IPS-20b (cell line): ENCODE measurements around the gene XPR1.
"Not testable (repeated sequence)": the region's sequence is repeated elsewhere in the genome, so short reads cannot be mapped to it uniquely, and the experiment has no call there.

Experiments
- H3K27ac ChIP-seq: one replicate; pipeline ENCODE4 v1.5.1; 2013; ENCODE audit warnings: low read length
- H3K27me3 ChIP-seq: 2 replicates; pipeline ENCODE4 v1.6.1; 2013; ENCODE audit warnings: mild to moderate bottlenecking, low read length, inconsistent platforms; ENCODE audit not compliant: insufficient read depth
- H3K36me3 ChIP-seq: 2 replicates; pipeline ENCODE4 v1.6.1; 2013; ENCODE audit warnings: low read depth, mild to moderate bottlenecking, inconsistent platforms, low read length, moderate library complexity; ENCODE audit not compliant: insufficient read depth
- H3K4me1 ChIP-seq: 2 replicates; pipeline ENCODE4 v1.6.1; 2013; ENCODE audit warnings: mild to moderate bottlenecking, control low read depth, inconsistent platforms, low read length, moderate library complexity; ENCODE audit not compliant: insufficient read depth
- H3K4me3 ChIP-seq: 2 replicates; pipeline ENCODE4 v1.5.1; 2013; ENCODE audit warnings: mild to moderate bottlenecking, low read length, inconsistent platforms
- H3K9ac ChIP-seq: 2 replicates; pipeline ENCODE4 v1.6.1; 2013; ENCODE audit warnings: low read depth, mild to moderate bottlenecking, inconsistent platforms, low read length, moderate library complexity
- H3K9me3 ChIP-seq: 2 replicates; pipeline ENCODE4 v1.6.1; 2013; ENCODE audit warnings: mild to moderate bottlenecking, low read depth, low read length, inconsistent platforms; ENCODE audit not compliant: insufficient read depth

The XPR1 gene

DNA sequence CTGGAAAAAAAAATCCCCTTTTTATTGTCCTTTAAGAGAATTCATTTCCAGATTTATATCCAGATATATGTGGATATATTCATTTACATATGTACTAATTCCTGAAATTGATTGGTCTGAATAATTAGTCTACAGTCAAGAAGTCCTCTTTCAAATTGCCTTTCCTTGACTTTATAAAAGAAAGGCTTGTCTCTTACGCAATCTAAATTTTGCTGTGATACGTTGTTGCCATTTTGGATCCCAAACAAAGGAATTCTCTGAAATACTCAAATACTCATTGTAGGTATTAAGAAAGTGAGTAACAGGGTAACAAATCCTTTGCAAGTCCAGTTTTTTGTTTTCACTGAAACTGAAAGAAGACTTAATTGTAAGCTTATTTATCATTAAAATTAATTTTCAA is 144.0 kb downstream of the XPR1 start:
- H3K27me3 ChIP-seq, result no peaks in the 10 kb centered on the region
- H3K9me3 ChIP-seq, result no peaks in the 10 kb centered on the region
- H3K4me3 ChIP-seq, result no peak overlapping the region
- H3K9ac ChIP-seq, result no peak overlapping the region
- H3K4me1 ChIP-seq, result no peaks in the 10 kb centered on the region
- H3K27ac ChIP-seq, result no peak overlapping the region
- H3K36me3 ChIP-seq, result no peaks in the 10 kb centered on the region

GRCh38 chr1:180777072-180777689 is 145.4 kb downstream of the XPR1 start:
- Histone ChIP-seq H3K4me1 (no peaks in the 10 kb centered on the region), H3K27me3 (no peaks in the 10 kb centered on the region), H3K9me3 (no peaks in the 10 kb centered on the region), H3K27ac (no peak overlapping the region), H3K4me3 (no peak overlapping the region), H3K36me3 (no peaks in the 10 kb centered on the region), H3K9ac (no peak overlapping the region)

DNA sequence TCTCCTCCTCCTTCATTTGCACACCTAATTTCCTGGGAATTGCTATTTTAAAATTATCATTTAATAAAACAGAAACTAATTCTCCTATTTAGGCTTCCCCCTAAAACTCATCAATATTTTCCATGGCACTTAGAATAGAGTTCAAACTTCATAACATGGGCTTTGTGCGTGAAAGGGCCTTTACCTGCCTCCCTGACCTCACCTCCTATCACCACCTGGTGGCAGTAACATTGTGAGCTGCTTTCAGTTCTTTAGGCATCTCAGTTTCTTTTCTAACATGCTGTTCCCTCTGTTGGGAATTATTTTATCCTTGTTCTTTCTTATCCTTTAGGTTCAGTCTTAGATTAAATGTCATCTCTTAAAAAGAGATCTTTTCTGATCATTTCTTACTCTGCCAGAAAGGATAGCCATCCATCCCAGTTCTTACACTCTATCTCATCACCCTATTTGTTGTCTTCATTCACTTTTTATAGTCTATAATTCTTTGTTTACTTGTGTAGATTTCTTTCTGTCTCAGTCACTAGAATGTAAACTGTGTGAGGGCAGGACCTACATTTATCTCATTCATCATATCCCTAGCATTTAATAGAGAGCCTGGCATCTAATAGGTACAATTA is 147.1 kb downstream of the XPR1 start:
- no peaks in the 10 kb centered on the region for H3K4me1 ChIP-seq
- H3K27me3 ChIP-seq, result no peaks in the 10 kb centered on the region
- H3K9ac ChIP-seq, result no peak overlapping the region
- H3K36me3 ChIP-seq, result no peaks in the 10 kb centered on the region
- no peak overlapping the region for H3K4me3 ChIP-seq
- no peaks in the 10 kb centered on the region for H3K9me3 ChIP-seq
- no peak overlapping the region for H3K27ac ChIP-seq

- Histone ChIP-seq H3K36me3 (no peaks in the 10 kb centered on the region), H3K27ac (no peak overlapping the region), H3K4me1 (no peaks in the 10 kb centered on the region), H3K9ac (no peak overlapping the region), H3K4me3 (no peak overlapping the region), H3K27me3 (no peaks in the 10 kb centered on the region), H3K9me3 (no peaks in the 10 kb centered on the region)
These were observed 147.8 kb downstream of the XPR1 start for GRCh38 chr1:180779584-180779983.

DNA sequence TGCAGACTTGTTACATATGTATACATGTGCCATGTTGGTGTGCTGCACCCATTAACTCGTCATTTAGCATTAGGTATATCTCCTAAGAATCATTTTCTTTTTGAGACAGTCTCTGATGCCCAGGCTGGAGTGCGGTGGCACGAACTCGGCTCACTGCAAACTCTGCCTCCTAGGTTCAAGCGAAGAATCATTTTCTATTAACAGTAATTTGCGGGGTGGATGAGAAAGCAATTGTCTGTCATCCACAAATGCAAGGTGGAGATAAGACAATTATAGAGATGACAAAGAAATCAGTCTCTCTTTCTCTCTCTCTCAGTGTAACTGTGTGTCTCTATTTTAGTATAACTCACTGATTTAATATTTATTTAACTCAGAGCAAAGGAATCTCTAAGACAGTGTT is 149.9 kb downstream of the XPR1 start:
- no peak overlapping the region for H3K27ac ChIP-seq
- H3K9ac ChIP-seq, result no peak overlapping the region
- H3K4me3 ChIP-seq, result no peak overlapping the region
- no peaks in the 10 kb centered on the region for H3K27me3 ChIP-seq
- no peaks in the 10 kb centered on the region for H3K9me3 ChIP-seq
- H3K4me1 ChIP-seq, result no peaks in the 10 kb centered on the region
- no peaks in the 10 kb centered on the region for H3K36me3 ChIP-seq

DNA sequence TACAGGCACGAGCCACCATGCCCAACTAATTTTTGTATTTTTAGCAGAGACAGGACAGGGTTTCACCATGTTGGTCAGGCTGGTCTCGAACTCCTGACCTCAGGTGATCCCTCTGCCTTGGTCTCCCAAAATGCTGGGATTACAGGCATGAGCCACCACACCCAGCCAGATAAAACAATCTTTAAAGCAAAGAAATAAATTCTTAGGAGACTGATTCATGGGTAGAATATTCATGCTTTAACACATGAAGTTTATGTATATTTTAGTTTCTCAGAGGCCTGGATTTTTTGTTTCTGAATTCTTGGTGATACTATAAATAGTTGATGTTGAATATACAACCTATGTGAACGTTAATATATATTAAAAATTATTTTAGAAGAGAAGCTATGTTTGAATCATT is 153.5 kb downstream of the XPR1 start:
- H3K36me3 ChIP-seq, result 0 out of 2 replicates have a peak, but pooled peaks cover 4% of the 10 kb centered on the region
- no peaks in the 10 kb centered on the region for H3K9me3 ChIP-seq
- no peak overlapping the region for H3K4me3 ChIP-seq
- H3K9ac ChIP-seq, result no peak overlapping the region
- H3K4me1 ChIP-seq, result no peaks in the 10 kb centered on the region
- no peak overlapping the region for H3K27ac ChIP-seq
- H3K27me3 ChIP-seq, result no peaks in the 10 kb centered on the region

GRCh38 chr1:180785887-180786286 is 154.1 kb downstream of the XPR1 start:
- no peak overlapping the region for H3K9ac ChIP-seq
- 0 out of 2 replicates have a peak, but pooled peaks cover 4% of the 10 kb centered on the region for H3K36me3 ChIP-seq
- no peaks in the 10 kb centered on the region for H3K4me1 ChIP-seq
- H3K27me3 ChIP-seq, result no peaks in the 10 kb centered on the region
- no peak overlapping the region for H3K27ac ChIP-seq
- no peaks in the 10 kb centered on the region for H3K9me3 ChIP-seq
- H3K4me3 ChIP-seq, result no peak overlapping the region

GRCh38 chr1:180786624-180787023 is 154.8 kb downstream of the XPR1 start:
- no peaks in the 10 kb centered on the region for H3K4me1 ChIP-seq
- H3K27me3 ChIP-seq, result no peaks in the 10 kb centered on the region
- 0 out of 2 replicates have a peak, but pooled peaks cover 4% of the 10 kb centered on the region for H3K36me3 ChIP-seq
- H3K9me3 ChIP-seq, result no peaks in the 10 kb centered on the region
- H3K9ac ChIP-seq, result no peak overlapping the region
- H3K4me3 ChIP-seq, result no peak overlapping the region
- no peak overlapping the region for H3K27ac ChIP-seq

- Histone ChIP-seq H3K27ac (no peak overlapping the region), H3K27me3 (no peaks in the 10 kb centered on the region), H3K36me3 (0 out of 2 replicates have a peak, but pooled peaks cover 4% of the 10 kb centered on the region), H3K4me3 (no peak overlapping the region), H3K4me1 (no peaks in the 10 kb centered on the region), H3K9ac (no peak overlapping the region), H3K9me3 (no peaks in the 10 kb centered on the region)
These were observed 155.9 kb downstream of the XPR1 start for GRCh38 chr1:180787628-180788307.

DNA sequence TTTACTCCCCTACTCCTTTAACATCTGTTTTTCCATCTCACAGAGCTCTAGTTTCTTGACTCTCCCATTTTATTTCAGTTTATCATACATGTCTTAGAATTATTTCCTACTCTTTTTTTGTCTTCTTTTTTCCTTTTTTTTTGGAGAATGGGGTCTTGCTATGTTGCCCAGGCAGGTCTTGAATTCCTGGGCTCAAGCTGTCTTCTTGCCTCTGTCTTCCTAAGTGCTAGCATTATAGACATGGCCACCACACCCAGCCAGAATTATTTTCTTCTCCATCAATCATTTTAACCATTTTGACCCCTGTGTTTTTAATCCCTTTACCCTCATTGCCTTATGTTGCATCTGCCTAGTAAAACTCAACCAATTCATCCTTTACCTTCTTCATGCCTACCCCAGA is 157.6 kb downstream of the XPR1 start:
- no peaks in the 10 kb centered on the region for H3K27me3 ChIP-seq
- H3K4me3 ChIP-seq, result no peak overlapping the region
- H3K4me1 ChIP-seq, result no peaks in the 10 kb centered on the region
- no peaks in the 10 kb centered on the region for H3K9me3 ChIP-seq
- H3K36me3 ChIP-seq, result 0 out of 2 replicates have a peak, but pooled peaks cover 4% of the 10 kb centered on the region
- no peak overlapping the region for H3K27ac ChIP-seq
- H3K9ac ChIP-seq, result no peak overlapping the region

- H3K27ac ChIP-seq, result not testable (repeated sequence)
These were observed 159.3 kb downstream of the XPR1 start for GRCh38 chr1:180791152-180791551.

GRCh38 chr1:180791806-180792205 is 160.0 kb downstream of the XPR1 start:
- no peaks in the 10 kb centered on the region for H3K4me1 ChIP-seq
- H3K9me3 ChIP-seq, result no peaks in the 10 kb centered on the region
- no peak overlapping the region for H3K4me3 ChIP-seq
- 0 out of 2 replicates have a peak, but pooled peaks cover 4% of the 10 kb centered on the region for H3K36me3 ChIP-seq
- no peak overlapping the region for H3K27ac ChIP-seq
- H3K27me3 ChIP-seq, result no peaks in the 10 kb centered on the region
- H3K9ac ChIP-seq, result no peak overlapping the region

More at GRCh38 chr1:180791152-180791551, 159.3 kb downstream of the XPR1 start:
- not testable (repeated sequence) for H3K9me3 ChIP-seq, H3K27me3 ChIP-seq, H3K9ac ChIP-seq, H3K36me3 ChIP-seq, H3K4me1 ChIP-seq, H3K4me3 ChIP-seq
